ENCODE data around the gene ANGPTL4.
"Not testable (repeated sequence)": the region's sequence is repeated elsewhere in the genome, so short reads cannot be mapped to it uniquely, and the experiment has no call there.

ANGPTL4 gene

GRCh38 chr19:8391198-8392016 is 27.5 kb downstream of the ANGPTL4 start:
- DNase-seq = no peak

GRCh38 chr19:8392017-8392591 is 28.1 kb downstream of the ANGPTL4 start:
- DNase-seq = no peak

GRCh38 chr19:8393192-8393870 is 29.4 kb downstream of the ANGPTL4 start:
- no peak for DNase-seq

- no peak for DNase-seq
Observed at GRCh38 chr19:8393871-8394250, 29.9 kb downstream of the ANGPTL4 start.

GRCh38 chr19:8395621-8396082 is 31.7 kb downstream of the ANGPTL4 start:
- no peak for DNase-seq

- no peak for DNase-seq
Observed at GRCh38 chr19:8396185-8396562, 32.2 kb downstream of the ANGPTL4 start.

GRCh38 chr19:8396563-8397203 is 32.7 kb downstream of the ANGPTL4 start:
- DNase-seq = peak; percentile 85

- DNase-seq = no peak
Observed at GRCh38 chr19:8397271-8397670, 33.3 kb downstream of the ANGPTL4 start.

GRCh38 chr19:8397746-8398310 is 33.9 kb downstream of the ANGPTL4 start:
- DNase-seq = no peak

- DNase-seq = peak; percentile 71
Observed at GRCh38 chr19:8398311-8398771, 34.4 kb downstream of the ANGPTL4 start.

- DNase-seq = no peak
Observed at GRCh38 chr19:8399681-8400188, 35.8 kb downstream of the ANGPTL4 start.

- DNase-seq = no peak
Observed at GRCh38 chr19:8401981-8402411, 38.0 kb downstream of the ANGPTL4 start.

- DNase-seq = no peak
Observed at GRCh38 chr19:8403098-8403819, 39.3 kb downstream of the ANGPTL4 start.

- no peak for DNase-seq
Observed at GRCh38 chr19:8403820-8404109, 39.8 kb downstream of the ANGPTL4 start.

GRCh38 chr19:8404391-8405151 is 40.6 kb downstream of the ANGPTL4 start:
- no peak for DNase-seq

GRCh38 chr19:8410718-8411117 is 46.8 kb downstream of the ANGPTL4 start:
- DNase-seq = not testable (repeated sequence)

- peak; percentile 98 for DNase-seq
Observed at GRCh38 chr19:8412783-8413628, 49.1 kb downstream of the ANGPTL4 start, which contains the start of gene MARCHF2. Gene MARCHF2 (plus strand): TSS chr19:8413305. CDS start chr19:8421841, 8,536 bp downstream.

GRCh38 chr19:8413629-8413995 is 49.7 kb downstream of the ANGPTL4 start:
- DNase-seq = no peak

GRCh38 chr19:8416796-8417195 is 52.8 kb downstream of the ANGPTL4 start:
- DNase-seq = no peak
